ENCODE results near the gene ASIC2. TPM values are rescaled to one million over a fixed set of nuclear protein-coding genes. Genes with fewer than 3 reads are reported as not detected.
A peak's percentile ranks its signal among the peaks of the same experiment; 100 is the strongest.

ASIC2 gene
- total and polyA plus RNA-seq, 12 donors: 0.29 to 1.5 (median 0.69) TPM

DNA sequence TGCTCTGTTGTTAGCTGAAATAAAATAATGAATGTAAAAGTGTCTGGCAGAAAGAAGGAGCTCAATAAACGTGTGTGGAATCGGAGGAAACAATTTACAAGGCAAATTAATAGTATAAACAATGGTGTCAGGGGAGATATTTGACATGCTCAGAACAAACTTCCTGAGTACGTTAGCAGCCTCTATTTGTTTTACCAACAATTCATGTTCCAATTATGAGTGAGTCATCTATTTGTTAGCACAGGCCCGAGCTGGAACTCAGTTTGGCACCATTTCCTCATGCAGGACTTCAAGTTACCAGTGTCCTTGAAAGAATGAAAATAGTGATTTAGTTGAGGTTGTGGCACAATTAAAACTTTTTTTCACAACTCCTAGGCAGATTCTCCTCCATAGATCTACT is 9.1 kb downstream of the ASIC2 start:
- Histone ChIP-seq H3K27me3 (no peaks in the 10 kb centered on the region), H3K4me3 (no peak overlapping the region), H3K4me1 (replicated peaks in 1 of 2) (peaks cover 0 to 6% of the 10 kb centered on the region in 2 donors), H3K36me3 (replicated peaks in 1 of 2) (no peaks in the 10 kb centered on the region), H3K27ac (peak overlapping the region in 3 of 5 donors; percentile 19 to 42 (median 32)), H3K9me3 (replicated peaks in 1 of 3) (no peaks in the 10 kb centered on the region)
- DNase-seq: peak; percentile 37 to 88 (median 81)
- TF ChIP-seq, protein P1, sequence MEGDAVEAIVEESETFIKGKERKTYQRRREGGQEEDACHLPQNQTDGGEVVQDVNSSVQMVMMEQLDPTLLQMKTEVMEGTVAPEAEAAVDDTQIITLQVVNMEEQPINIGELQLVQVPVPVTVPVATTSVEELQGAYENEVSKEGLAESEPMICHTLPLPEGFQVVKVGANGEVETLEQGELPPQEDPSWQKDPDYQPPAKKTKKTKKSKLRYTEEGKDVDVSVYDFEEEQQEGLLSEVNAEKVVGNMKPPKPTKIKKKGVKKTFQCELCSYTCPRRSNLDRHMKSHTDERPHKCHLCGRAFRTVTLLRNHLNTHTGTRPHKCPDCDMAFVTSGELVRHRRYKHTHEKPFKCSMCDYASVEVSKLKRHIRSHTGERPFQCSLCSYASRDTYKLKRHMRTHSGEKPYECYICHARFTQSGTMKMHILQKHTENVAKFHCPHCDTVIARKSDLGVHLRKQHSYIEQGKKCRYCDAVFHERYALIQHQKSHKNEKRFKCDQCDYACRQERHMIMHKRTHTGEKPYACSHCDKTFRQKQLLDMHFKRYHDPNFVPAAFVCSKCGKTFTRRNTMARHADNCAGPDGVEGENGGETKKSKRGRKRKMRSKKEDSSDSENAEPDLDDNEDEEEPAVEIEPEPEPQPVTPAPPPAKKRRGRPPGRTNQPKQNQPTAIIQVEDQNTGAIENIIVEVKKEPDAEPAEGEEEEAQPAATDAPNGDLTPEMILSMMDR (IDR thresholded peaks at IDR 0.05): no peak
- TF ChIP-seq POLR2A (IDR thresholded peaks at IDR 0.05): no peak
- WGBS, 4 donors: 10 to 15% (median 12%) methylated on average over 4 of the region's 4 CpGs
- intact Hi-C loops (cut with DNase I): no loop called here

DNA sequence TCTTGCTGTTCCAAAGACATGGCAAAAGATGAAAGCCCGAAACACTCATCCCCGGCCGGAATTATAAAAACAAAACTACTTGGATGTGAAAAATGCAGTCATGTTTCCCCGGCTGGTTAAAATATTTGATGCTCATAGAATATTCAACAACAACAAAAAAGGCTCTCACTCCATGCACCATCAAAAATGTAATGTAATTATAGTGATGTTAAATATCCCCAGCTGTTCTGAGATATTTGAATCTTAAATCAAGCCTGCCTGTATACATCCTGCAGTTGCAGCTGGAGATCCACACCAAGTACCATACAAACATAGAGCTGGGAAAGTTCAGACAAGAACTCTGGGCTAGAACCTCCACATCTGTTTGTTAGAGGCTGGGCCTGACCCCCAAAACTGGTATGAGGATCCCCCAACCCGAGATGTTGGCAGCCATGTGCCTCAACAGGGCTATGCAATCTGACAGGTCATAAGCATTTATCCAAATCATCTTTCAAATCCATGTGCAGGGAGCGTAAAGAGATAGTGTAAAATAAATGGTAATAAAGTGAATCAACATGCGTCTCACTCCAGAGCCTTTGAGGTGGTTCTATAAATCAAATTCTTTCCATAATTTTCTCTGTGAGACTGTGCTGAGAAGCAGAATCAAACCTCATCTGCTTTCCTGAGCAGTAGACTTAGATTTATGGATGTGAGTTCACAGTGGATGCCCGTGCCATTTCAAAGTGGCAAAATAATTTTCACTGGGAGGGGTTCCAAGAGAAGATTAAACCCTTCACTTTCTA is 12.7 kb downstream of the ASIC2 start:
- H3K27ac ChIP-seq: no peak overlapping the region
- H3K4me3 ChIP-seq: no peak overlapping the region
- DNase-seq: no peak
- no peak for TF ChIP-seq POLR2A (IDR thresholded peaks at IDR 0.05)
- TF ChIP-seq, protein P1 (IDR thresholded peaks at IDR 0.05): no peak
- H3K4me1 ChIP-seq (replicated peaks in 1 of 2): peaks cover 0 to 15% of the 10 kb centered on the region in 2 donors
- H3K9me3 ChIP-seq (replicated peaks in 1 of 3): no peaks in the 10 kb centered on the region
- H3K27me3 ChIP-seq: no peaks in the 10 kb centered on the region
- WGBS, 4 donors: 73 to 88% (median 78%) methylated on average over 8 of the region's 8 CpGs
- intact Hi-C loops (cut with DNase I): no loop called here
- no peaks in the 10 kb centered on the region for H3K36me3 ChIP-seq (replicated peaks in 1 of 2)

DNA sequence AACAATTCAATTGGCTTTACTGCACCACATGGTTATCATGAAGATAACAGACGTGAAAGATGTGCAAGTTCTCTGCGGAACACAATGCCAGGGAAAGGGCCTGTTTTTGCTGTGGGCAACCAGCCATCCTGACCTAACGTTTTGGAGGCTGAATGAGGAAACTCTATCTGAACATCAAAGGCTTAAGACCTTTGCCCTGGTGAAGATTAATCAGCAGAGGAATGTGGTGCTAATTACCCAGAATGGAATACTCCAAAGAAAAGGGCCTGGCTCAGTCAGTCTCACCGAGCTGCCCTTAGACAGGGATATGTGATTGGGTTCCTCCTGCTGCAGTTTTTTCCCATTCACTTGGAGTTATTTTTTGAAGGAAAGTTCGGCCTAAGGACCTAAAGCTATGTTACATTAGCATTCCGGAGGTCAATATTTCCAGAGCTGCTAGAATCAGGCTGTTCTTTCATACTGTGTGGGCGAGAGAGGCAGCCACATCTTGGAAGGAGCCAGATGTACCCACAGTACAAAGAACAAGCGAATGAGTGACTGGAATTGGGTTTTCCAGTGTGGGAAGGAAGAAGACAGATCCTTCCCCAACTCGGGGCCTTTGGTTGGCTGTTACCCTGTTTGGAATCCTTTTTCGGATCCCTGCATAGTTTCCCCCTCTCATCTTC is 15.5 kb downstream of the ASIC2 start:
- Histone ChIP-seq H3K27ac (peak overlapping the region in 3 of 5 donors; percentile 20 to 75 (median 21)), H3K4me3 (no peak overlapping the region), H3K27me3 (no peaks in the 10 kb centered on the region), H3K36me3 (replicated peaks in 1 of 2) (no peaks in the 10 kb centered on the region), H3K9me3 (replicated peaks in 1 of 3) (no peaks in the 10 kb centered on the region), H3K4me1 (replicated peaks in 1 of 2) (peaks cover 0 to 9% of the 10 kb centered on the region in 2 donors)
- 42 to 57% (median 50%) methylated on average over 10 of the region's 10 CpGs for WGBS, 4 donors
- intact Hi-C loops (cut with DNase I): no loop called here
- TF ChIP-seq, protein P1 (IDR thresholded peaks at IDR 0.05): no peak
- TF ChIP-seq POLR2A (IDR thresholded peaks at IDR 0.05): no peak
- peak; percentile 25 to 91 (median 81) for DNase-seq

DNA sequence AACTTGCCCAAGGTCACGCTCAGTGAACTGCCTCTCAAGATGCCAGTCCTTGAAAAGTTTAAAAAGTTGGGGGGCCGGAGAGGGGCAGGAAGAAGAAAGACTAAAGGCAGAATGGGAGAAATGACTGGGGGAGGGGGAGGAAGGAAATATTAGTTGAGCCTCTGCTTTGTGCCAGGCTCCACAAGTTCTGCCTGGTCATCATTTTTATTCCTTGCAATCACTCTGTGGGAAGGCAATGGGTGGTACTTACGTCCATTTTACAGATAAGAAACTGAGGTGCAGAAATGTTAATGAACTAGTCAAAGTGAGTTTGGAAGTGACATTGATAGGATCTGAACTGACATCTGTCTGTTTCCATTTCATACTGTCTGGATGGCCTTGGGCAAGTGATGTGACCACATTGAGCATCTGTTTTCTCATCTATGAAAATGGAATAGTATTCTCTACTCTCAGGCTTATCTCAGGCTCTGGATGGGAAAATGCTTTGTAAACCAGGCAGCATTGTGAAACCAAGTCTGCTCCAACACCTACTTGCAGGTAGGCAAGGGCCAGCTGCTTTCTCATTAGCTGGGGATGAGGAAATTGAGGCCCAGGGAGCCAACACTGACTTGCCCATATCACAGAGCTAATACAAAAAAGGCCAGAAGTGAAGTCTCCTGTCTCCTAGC is 19.2 kb downstream of the ASIC2 start:
- Histone ChIP-seq H3K9me3 (replicated peaks in 1 of 3) (no peaks in the 10 kb centered on the region), H3K4me1 (replicated peaks in 1 of 2) (peaks cover 0 to 9% of the 10 kb centered on the region in 2 donors), H3K27ac (no peak overlapping the region), H3K36me3 (replicated peaks in 1 of 2) (no peaks in the 10 kb centered on the region), H3K4me3 (no peak overlapping the region), H3K27me3 (no peaks in the 10 kb centered on the region)
- WGBS, 4 donors: 52 to 82% (median 68%) methylated on average over 3 of the region's 3 CpGs
- DNase-seq: no peak
- intact Hi-C loops (cut with DNase I): no loop called here
- TF ChIP-seq POLR2A (IDR thresholded peaks at IDR 0.05): no peak
- TF ChIP-seq, protein P1 (IDR thresholded peaks at IDR 0.05): no peak
